K562 (cell line): ENCODE measurements around the gene FUT2. TPM values are rescaled to one million over a fixed set of nuclear protein-coding genes. Genes with fewer than 3 reads are reported as not detected.
A peak's percentile ranks its signal among the peaks of the same experiment; 100 is the strongest.

Source experiments
- ETS2 ChIP-seq: IDR thresholded peaks from 2 replicates; pipeline ENCODE4 v1.6.1; 2016; ENCODE audit warnings: borderline replicate concordance, missing genetic modification characterization, mild to moderate bottlenecking, moderate library complexity, missing compliant biosample characterization; ENCODE audit not compliant: poor library complexity, severe bottlenecking
- FOXA1 ChIP-seq: fragments of 450-650 bp; IDR thresholded peaks from 2 replicates; pipeline ENCODE4 v1.6.1; 2016; ENCODE audit warnings: mild to moderate bottlenecking, borderline replicate concordance
- KDM2B ChIP-seq: fragments of 250-450 bp; sonication (Bioruptor Pico); IDR thresholded peaks from 2 replicates; pipeline ENCODE4 v1.8.0; 2021; ENCODE audit warnings: mild to moderate bottlenecking, moderate library complexity
- OTX1 ChIP-seq: fragments of 450-650 bp; formaldehyde crosslinking; IDR thresholded peaks from 2 replicates; pipeline ENCODE4 v1.4.0; 2022; ENCODE audit warnings: mild to moderate bottlenecking
- RAD21 ChIP-seq, 2 experiments: fragments of 250-450 bp in 1 of 2; fragments of 450-650 bp in 1 of 2; sonication (Bioruptor Pico) in 1 of 2; formaldehyde crosslinking in 1 of 2; IDR thresholded peaks in 1 of 2; conservative IDR thresholded peaks in 1 of 2; 2 replicates each; pipeline versions ENCODE4 v1.4.0 to v1.8.0; 2020 to 2022; ENCODE audit warnings: mild to moderate bottlenecking in 2 of 2, moderate library complexity in 1 of 2
- RB1 ChIP-seq: fragments of 450-650 bp; IDR thresholded peaks from 2 replicates; pipeline ENCODE4 v1.6.1; 2017; ENCODE audit warnings: low read depth, mild to moderate bottlenecking
- RUNX1 ChIP-seq: sonication (generic); IDR thresholded peaks from 2 replicates; pipeline ENCODE4 v1.6.1; 2016; ENCODE audit warnings: antibody characterized with exemption, low read depth
- SIX5 ChIP-seq, 2 experiments: IDR thresholded peaks; 2 replicates each; pipeline ENCODE4 v1.6.1; 2011; ENCODE audit warnings: low read length in 2 of 2, borderline replicate concordance in 1 of 2, low read depth in 1 of 2, mild to moderate bottlenecking in 1 of 2, moderate library complexity in 1 of 2; ENCODE audit not compliant: insufficient read depth in 1 of 2
- ZNF324 ChIP-seq: fragments of 250-450 bp; sonication (Bioruptor Pico); IDR thresholded peaks from 2 replicates; pipeline ENCODE4 v1.4.0; 2020; ENCODE audit warnings: mild to moderate bottlenecking
- ZNF695 ChIP-seq: fragments of 450-650 bp; formaldehyde crosslinking; IDR thresholded peaks from 2 replicates; pipeline ENCODE4 v1.4.0; 2020; ENCODE audit warnings: mild to moderate bottlenecking, moderate library complexity
- polyA plus RNA-seq, 8 experiments: library from polyadenylated mRNA; depleted of rRNA in 4 of 8; stranded (reverse) in 5 of 8; unstranded in 3 of 8; fragments of >200 nt; fragmentation: Nextera tagmentation in 2 of 8; fragmentation: Illumina TruSeq in 1 of 8; extraction: Ambion mirVana in 2 of 8; extraction: Trizol in 1 of 8; gene quantifications; 2 replicates each; pipeline versions ENCODE4 v1.2.1 to v1.2.3, GENCODE V29; 2011 to 2014; ENCODE audit warnings: inconsistent platforms in 1 of 8, missing spikeins in 1 of 8
- total RNA-seq, 7 experiments: library from RNA; depleted of rRNA in 6 of 7; stranded (reverse); fragments of >200 nt in 6 of 7; fragmentation: Illumina TruSeq in 2 of 7; extraction: Trizol in 2 of 7; gene quantifications; 2 replicates each; pipeline versions ENCODE4 v1.2.1 to v1.2.3, GENCODE V29; 2011 to 2021; ENCODE audit warnings: low replicate concordance in 1 of 7
- TF ChIP-seq, protein P1 (sequence below): fragments of 450-650 bp; formaldehyde crosslinking; IDR thresholded peaks from 2 replicates; pipeline ENCODE4 v1.4.0; 2020; ENCODE audit warnings: mild to moderate bottlenecking, mixed read lengths
- TF ChIP-seq, protein P2 (sequence below): sonication (generic); formaldehyde crosslinking; IDR thresholded peaks from 2 replicates; pipeline ENCODE4 v1.8.0; 2022; ENCODE audit warnings: mild to moderate bottlenecking, missing genetic modification reagents
- TF ChIP-seq, protein P3 (sequence below): fragments of 450-650 bp; formaldehyde crosslinking; IDR thresholded peaks from 2 replicates; pipeline ENCODE4 v1.4.0; 2022; ENCODE audit warnings: mild to moderate bottlenecking, moderate library complexity
- TF ChIP-seq, protein P4 (sequence below), 3 experiments: IDR thresholded peaks in 2 of 3; conservative IDR thresholded peaks in 1 of 3; 2 replicates each; pipeline ENCODE4 v1.5.1; 2011 to 2012; ENCODE audit warnings: low read length in 3 of 3, mild to moderate bottlenecking in 3 of 3, control low read depth in 2 of 3, improper control_type of control experiment in 1 of 3, inconsistent platforms in 1 of 3, low read depth in 1 of 3, mixed read lengths in 1 of 3, moderate library complexity in 1 of 3; ENCODE audit not compliant: insufficient read depth in 2 of 3
- TF ChIP-seq, protein P5 (sequence below): sonication (generic); formaldehyde crosslinking; IDR thresholded peaks from 2 replicates; pipeline ENCODE4 v1.8.0; 2023; ENCODE audit warnings: mild to moderate bottlenecking, missing genetic modification reagents

Gene FUT2
- total and polyA plus RNA-seq, 9 of the 15 experiments (the other 6 are each of a cell fraction or from before 2014, with no cell fraction given) = 0.03 to 0.04 TPM; not detected in 7

DNA sequence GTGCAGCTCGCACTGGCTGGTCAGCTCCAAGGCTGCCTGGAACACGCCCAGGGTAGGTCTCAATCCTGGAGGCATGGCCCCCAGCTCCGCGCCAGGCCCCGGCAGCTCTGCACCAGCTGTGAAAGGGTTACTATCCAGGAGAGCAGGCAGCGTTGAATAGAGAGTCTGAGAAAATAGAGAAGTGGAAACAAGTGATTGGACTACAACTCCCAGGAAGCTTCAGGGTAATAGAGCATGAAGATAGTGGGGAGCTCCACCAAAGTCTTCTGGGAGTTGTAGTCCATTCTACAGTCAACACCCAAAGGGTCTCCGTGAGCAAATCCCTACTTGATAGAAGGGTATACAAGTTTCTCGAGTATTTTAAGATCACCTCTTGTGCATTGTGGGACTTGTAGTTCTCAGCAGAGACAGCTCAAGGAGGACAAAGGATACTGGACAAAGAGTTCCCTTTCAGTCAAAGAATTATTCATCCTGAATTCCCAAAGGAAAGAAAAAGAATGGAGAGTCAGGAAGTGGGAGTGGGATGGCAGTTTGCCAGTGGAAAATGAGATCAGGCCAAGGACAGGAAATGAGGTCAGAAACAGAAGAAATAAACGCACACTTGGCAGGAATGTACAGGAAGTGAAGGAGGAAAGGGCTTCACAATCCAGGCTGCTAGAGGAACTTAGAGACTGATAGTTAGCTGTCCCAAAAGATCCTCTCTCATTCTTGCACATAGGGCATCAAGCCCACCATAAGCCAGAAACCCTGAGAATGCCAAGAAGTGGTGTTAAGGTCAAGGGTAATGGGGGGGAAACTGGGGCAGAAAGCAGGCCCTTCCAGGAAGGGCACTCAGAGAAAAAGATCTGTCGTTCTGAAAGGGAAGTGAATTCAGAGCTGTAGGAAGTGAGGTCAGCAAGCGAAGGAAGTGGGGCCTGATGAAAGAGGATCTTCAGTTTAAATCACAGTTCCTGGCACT lies 29.3 kb downstream of the FUT2 start (continued):
- TF ChIP-seq, protein P1, sequence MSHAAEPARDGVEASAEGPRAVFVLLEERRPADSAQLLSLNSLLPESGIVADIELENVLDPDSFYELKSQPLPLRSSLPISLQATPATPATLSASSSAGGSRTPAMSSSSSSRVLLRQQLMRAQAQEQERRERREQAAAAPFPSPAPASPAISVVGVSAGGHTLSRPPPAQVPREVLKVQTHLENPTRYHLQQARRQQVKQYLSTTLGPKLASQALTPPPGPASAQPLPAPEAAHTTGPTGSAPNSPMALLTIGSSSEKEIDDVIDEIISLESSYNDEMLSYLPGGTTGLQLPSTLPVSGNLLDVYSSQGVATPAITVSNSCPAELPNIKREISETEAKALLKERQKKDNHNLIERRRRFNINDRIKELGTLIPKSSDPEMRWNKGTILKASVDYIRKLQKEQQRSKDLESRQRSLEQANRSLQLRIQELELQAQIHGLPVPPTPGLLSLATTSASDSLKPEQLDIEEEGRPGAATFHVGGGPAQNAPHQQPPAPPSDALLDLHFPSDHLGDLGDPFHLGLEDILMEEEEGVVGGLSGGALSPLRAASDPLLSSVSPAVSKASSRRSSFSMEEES (CRISPR knock-in tag) = no peak
- TF ChIP-seq SIX5 (IDR thresholded peaks at IDR 0.05; ENCODE audit: borderline replicate concordance in 1 of 2, insufficient read depth in 1 of 2, low read depth in 1 of 2, low read length in 2 of 2) (peak; percentile 95), KDM2B (CRISPR knock-in tag) (no peak), RB1 (no peak), ZNF324 (CRISPR knock-in tag) (no peak), ETS2 (tag) (no peak), ZNF695 (no peak), RAD21 (CRISPR knock-in tag; conservative IDR thresholded peaks at IDR 0.05 in 1 of 2, IDR thresholded peaks at IDR 0.05 in 1 of 2) (no peak), RUNX1 (no peak), FOXA1 (no peak), OTX1 (CRISPR knock-in tag) (no peak)
- TF ChIP-seq, protein P2, sequence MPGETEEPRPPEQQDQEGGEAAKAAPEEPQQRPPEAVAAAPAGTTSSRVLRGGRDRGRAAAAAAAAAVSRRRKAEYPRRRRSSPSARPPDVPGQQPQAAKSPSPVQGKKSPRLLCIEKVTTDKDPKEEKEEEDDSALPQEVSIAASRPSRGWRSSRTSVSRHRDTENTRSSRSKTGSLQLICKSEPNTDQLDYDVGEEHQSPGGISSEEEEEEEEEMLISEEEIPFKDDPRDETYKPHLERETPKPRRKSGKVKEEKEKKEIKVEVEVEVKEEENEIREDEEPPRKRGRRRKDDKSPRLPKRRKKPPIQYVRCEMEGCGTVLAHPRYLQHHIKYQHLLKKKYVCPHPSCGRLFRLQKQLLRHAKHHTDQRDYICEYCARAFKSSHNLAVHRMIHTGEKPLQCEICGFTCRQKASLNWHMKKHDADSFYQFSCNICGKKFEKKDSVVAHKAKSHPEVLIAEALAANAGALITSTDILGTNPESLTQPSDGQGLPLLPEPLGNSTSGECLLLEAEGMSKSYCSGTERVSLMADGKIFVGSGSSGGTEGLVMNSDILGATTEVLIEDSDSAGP (CRISPR knock-in tag) = no peak
- TF ChIP-seq, protein P3, sequence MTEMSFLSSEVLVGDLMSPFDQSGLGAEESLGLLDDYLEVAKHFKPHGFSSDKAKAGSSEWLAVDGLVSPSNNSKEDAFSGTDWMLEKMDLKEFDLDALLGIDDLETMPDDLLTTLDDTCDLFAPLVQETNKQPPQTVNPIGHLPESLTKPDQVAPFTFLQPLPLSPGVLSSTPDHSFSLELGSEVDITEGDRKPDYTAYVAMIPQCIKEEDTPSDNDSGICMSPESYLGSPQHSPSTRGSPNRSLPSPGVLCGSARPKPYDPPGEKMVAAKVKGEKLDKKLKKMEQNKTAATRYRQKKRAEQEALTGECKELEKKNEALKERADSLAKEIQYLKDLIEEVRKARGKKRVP (CRISPR knock-in tag) = no peak
- TF ChIP-seq, protein P4, sequence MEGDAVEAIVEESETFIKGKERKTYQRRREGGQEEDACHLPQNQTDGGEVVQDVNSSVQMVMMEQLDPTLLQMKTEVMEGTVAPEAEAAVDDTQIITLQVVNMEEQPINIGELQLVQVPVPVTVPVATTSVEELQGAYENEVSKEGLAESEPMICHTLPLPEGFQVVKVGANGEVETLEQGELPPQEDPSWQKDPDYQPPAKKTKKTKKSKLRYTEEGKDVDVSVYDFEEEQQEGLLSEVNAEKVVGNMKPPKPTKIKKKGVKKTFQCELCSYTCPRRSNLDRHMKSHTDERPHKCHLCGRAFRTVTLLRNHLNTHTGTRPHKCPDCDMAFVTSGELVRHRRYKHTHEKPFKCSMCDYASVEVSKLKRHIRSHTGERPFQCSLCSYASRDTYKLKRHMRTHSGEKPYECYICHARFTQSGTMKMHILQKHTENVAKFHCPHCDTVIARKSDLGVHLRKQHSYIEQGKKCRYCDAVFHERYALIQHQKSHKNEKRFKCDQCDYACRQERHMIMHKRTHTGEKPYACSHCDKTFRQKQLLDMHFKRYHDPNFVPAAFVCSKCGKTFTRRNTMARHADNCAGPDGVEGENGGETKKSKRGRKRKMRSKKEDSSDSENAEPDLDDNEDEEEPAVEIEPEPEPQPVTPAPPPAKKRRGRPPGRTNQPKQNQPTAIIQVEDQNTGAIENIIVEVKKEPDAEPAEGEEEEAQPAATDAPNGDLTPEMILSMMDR (IDR thresholded peaks at IDR 0.05 in 2 of 3, conservative IDR thresholded peaks at IDR 0.05 in 1 of 3; ENCODE audit: insufficient read depth in 2 of 3, low read depth in 1 of 3, low read length in 3 of 3) = no peak
- TF ChIP-seq, protein P5, sequence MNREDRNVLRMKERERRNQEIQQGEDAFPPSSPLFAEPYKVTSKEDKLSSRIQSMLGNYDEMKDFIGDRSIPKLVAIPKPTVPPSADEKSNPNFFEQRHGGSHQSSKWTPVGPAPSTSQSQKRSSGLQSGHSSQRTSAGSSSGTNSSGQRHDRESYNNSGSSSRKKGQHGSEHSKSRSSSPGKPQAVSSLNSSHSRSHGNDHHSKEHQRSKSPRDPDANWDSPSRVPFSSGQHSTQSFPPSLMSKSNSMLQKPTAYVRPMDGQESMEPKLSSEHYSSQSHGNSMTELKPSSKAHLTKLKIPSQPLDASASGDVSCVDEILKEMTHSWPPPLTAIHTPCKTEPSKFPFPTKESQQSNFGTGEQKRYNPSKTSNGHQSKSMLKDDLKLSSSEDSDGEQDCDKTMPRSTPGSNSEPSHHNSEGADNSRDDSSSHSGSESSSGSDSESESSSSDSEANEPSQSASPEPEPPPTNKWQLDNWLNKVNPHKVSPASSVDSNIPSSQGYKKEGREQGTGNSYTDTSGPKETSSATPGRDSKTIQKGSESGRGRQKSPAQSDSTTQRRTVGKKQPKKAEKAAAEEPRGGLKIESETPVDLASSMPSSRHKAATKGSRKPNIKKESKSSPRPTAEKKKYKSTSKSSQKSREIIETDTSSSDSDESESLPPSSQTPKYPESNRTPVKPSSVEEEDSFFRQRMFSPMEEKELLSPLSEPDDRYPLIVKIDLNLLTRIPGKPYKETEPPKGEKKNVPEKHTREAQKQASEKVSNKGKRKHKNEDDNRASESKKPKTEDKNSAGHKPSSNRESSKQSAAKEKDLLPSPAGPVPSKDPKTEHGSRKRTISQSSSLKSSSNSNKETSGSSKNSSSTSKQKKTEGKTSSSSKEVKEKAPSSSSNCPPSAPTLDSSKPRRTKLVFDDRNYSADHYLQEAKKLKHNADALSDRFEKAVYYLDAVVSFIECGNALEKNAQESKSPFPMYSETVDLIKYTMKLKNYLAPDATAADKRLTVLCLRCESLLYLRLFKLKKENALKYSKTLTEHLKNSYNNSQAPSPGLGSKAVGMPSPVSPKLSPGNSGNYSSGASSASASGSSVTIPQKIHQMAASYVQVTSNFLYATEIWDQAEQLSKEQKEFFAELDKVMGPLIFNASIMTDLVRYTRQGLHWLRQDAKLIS = no peak
